HL-60 (cell line): ENCODE measurements around the gene KLHL36.

ENCODE experiments used
- DNase-seq, 2 experiments: peaks; one replicate each; pipeline ENCODE4 v3.0.0-alpha.2; 2010 to 2020; ENCODE audit warnings: low read depth in 1 of 2, low spot score in 1 of 2
- H3K27ac ChIP-seq: fragments of 250-450 bp; sonication (Bioruptor Pico); replicated peaks from 2 replicates; pipeline ENCODE4 v1.5.1; 2020; ENCODE audit warnings: mild to moderate bottlenecking, moderate library complexity
- H3K27me3 ChIP-seq: fragments of 250-450 bp; sonication (Bioruptor Pico); 2 replicates; pipeline ENCODE4 v1.5.1; 2021; ENCODE audit warnings: mild to moderate bottlenecking, moderate library complexity; ENCODE audit not compliant: insufficient read depth, poor library complexity, severe bottlenecking
- H3K4me3 ChIP-seq: replicated peaks from 2 replicates; pipeline ENCODE4 v1.5.1; 2011; ENCODE audit warnings: mild to moderate bottlenecking, control low read depth, low read length; ENCODE audit not compliant: insufficient read depth
- GABPA ChIP-seq: IDR thresholded peaks from 2 replicates; pipeline ENCODE4 v1.6.1; 2012; ENCODE audit warnings: low read depth
- POLR2AphosphoS5 ChIP-seq: IDR thresholded peaks from 2 replicates; pipeline ENCODE4 v1.6.1; 2012; ENCODE audit warnings: low read depth
- SPI1 ChIP-seq: IDR thresholded peaks from 2 replicates; pipeline ENCODE4 v1.6.1; 2012; ENCODE audit warnings: low read depth, mild to moderate bottlenecking, borderline replicate concordance
- TF ChIP-seq, protein P1 (sequence below): IDR thresholded peaks from 2 replicates; pipeline ENCODE4 v1.6.1; 2012; ENCODE audit warnings: low read depth; ENCODE audit not compliant: insufficient replicate concordance
- TF ChIP-seq, protein P2 (sequence below): IDR thresholded peaks from one replicate; pipeline ENCODE4 v1.5.1; 2011; ENCODE audit warnings: low read length, control low read depth, inconsistent platforms; ENCODE audit not compliant: insufficient read depth

The KLHL36 gene

GRCh38 chr16:84630009-84630408, 18.3 kb upstream of the KLHL36 start:
- H3K27ac ChIP-seq, result no peak overlapping the region
- H3K27me3 ChIP-seq, result no peaks in the 10 kb centered on the region
- no peak for DNase-seq
- H3K4me3 ChIP-seq, result no peak overlapping the region
- TF ChIP-seq, protein P1, sequence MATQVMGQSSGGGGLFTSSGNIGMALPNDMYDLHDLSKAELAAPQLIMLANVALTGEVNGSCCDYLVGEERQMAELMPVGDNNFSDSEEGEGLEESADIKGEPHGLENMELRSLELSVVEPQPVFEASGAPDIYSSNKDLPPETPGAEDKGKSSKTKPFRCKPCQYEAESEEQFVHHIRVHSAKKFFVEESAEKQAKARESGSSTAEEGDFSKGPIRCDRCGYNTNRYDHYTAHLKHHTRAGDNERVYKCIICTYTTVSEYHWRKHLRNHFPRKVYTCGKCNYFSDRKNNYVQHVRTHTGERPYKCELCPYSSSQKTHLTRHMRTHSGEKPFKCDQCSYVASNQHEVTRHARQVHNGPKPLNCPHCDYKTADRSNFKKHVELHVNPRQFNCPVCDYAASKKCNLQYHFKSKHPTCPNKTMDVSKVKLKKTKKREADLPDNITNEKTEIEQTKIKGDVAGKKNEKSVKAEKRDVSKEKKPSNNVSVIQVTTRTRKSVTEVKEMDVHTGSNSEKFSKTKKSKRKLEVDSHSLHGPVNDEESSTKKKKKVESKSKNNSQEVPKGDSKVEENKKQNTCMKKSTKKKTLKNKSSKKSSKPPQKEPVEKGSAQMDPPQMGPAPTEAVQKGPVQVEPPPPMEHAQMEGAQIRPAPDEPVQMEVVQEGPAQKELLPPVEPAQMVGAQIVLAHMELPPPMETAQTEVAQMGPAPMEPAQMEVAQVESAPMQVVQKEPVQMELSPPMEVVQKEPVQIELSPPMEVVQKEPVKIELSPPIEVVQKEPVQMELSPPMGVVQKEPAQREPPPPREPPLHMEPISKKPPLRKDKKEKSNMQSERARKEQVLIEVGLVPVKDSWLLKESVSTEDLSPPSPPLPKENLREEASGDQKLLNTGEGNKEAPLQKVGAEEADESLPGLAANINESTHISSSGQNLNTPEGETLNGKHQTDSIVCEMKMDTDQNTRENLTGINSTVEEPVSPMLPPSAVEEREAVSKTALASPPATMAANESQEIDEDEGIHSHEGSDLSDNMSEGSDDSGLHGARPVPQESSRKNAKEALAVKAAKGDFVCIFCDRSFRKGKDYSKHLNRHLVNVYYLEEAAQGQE, result no peak
- TF ChIP-seq GABPA (no peak), SPI1 (no peak), POLR2AphosphoS5 (no peak)
- TF ChIP-seq, protein P2, sequence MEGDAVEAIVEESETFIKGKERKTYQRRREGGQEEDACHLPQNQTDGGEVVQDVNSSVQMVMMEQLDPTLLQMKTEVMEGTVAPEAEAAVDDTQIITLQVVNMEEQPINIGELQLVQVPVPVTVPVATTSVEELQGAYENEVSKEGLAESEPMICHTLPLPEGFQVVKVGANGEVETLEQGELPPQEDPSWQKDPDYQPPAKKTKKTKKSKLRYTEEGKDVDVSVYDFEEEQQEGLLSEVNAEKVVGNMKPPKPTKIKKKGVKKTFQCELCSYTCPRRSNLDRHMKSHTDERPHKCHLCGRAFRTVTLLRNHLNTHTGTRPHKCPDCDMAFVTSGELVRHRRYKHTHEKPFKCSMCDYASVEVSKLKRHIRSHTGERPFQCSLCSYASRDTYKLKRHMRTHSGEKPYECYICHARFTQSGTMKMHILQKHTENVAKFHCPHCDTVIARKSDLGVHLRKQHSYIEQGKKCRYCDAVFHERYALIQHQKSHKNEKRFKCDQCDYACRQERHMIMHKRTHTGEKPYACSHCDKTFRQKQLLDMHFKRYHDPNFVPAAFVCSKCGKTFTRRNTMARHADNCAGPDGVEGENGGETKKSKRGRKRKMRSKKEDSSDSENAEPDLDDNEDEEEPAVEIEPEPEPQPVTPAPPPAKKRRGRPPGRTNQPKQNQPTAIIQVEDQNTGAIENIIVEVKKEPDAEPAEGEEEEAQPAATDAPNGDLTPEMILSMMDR, result no peak

DNA sequence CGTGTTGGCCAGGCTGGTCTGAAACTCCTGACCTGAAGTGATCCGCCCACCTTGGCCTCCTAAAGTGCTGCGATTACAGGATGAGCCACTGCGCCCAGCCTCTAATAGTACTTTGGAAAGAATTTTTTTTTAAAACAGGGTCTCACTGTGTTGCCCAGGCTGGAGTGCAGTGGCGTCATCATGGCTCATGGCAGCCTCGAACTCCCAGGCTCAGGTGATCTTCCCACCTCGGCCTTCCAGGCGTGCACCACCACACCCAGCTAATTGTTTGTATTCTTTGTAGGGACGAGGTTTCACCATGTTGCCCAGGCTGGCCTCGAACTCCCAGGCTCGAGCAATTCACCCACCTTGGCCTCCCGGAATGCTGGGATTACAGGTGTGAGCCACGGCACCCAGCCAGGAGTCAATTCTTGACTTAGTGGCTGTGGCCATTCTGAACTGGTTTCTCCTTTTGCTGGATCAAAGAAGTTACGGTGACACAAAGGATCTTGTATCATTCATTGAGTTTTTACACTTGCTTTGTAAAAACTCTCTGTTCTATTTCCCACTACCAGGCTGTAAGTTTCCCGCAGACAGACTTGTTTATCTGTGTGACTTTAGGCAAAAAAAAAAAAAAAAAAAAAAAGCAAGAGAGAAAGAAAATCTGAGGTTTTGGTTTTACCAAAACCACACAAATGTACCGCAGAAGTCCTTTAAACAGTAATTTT, 17.7 kb upstream of the KLHL36 start:
- no peak for DNase-seq
- H3K27me3 ChIP-seq, result no peaks in the 10 kb centered on the region
- no peak overlapping the region for H3K4me3 ChIP-seq
- TF ChIP-seq GABPA, result no peak
- TF ChIP-seq, protein P1, result no peak
- TF ChIP-seq, protein P2, result no peak
- no peak for TF ChIP-seq SPI1
- TF ChIP-seq POLR2AphosphoS5, result no peak
- H3K27ac ChIP-seq, result no peak overlapping the region

- DNase-seq, result no peak
- H3K4me3 ChIP-seq, result no peak overlapping the region
- TF ChIP-seq, protein P2, result no peak
- TF ChIP-seq POLR2AphosphoS5 (no peak), SPI1 (no peak), GABPA (no peak)
- TF ChIP-seq, protein P1, result no peak
- H3K27ac ChIP-seq, result no peak overlapping the region
- H3K27me3 ChIP-seq, result no peaks in the 10 kb centered on the region
These were observed 17.2 kb upstream of the KLHL36 start for GRCh38 chr16:84631153-84631466.
